Embryonic facial prominence (tissue), 1 donor: Measurements from ENCODE around the gene ZNF341.

ENCODE experiments used
- DNase-seq: peaks from one replicate; pipeline ENCODE4 v3.0.0-alpha.2; 2016; ENCODE audit errors: extremely low spot score

Gene ZNF341

GRCh38 chr20:33701629-33702450, 30.0 kb upstream of the ZNF341 start:
- no peak for DNase-seq

DNA sequence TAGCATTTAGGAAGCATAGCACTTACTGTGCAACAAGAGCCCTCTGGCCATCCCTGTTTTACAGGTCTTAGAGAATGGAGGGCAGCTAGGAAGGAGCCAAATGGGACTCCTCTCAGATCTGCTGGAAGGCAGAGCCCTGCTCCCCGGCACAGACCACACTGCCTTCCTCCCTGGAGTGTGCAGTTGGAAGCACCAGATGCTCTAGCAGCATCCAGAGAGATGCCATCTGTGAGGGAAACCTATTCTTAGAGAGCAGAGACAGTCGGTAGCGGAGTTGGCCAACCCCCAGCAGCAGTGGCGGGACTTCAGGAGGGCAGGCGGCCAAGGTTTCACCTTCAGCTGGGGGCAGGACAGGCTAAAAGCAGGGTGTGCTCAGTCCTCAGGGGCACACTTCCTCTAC, 28.9 kb upstream of the ZNF341 start:
- no peak for DNase-seq

DNA sequence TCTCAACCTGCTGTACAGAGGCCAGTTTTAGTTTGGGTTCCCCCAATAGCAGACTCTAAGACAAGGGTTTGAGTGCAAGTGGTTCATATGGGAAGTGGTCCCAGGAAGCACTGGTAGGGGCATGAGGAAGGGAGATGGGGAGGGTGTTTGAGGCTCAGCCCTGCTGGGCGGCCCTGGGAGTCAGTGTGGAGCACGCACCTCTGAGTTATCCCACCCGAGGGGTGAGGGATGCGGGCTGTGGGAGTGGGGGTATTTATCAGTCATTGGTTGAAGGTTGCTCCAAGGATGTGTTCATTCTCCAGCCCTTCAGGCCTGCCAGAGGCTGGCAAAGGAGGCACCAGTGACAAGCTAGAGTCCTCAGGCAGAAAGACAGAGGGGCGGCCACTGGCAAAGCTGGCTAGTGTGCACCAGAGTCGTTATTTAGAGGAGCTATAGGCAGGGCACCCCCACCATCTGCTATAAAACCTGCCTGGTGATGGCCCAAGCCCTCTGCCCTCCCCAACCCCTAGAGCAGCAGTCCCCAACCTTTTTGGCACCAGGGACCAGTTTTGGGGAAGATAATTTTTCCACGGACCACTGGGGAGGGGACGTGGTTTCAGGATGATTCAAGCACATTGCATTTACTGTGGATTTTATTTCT, 28.2 kb upstream of the ZNF341 start:
- no peak for DNase-seq

- no peak for DNase-seq
Observed at GRCh38 chr20:33704197-33704924, 27.4 kb upstream of the ZNF341 start.

GRCh38 chr20:33707668-33708067, 24.1 kb upstream of the ZNF341 start:
- DNase-seq, result no peak

GRCh38 chr20:33709398-33709797, 22.4 kb upstream of the ZNF341 start:
- no peak for DNase-seq

- no peak for DNase-seq
Observed at GRCh38 chr20:33709905-33710541, 21.8 kb upstream of the ZNF341 start.

DNA sequence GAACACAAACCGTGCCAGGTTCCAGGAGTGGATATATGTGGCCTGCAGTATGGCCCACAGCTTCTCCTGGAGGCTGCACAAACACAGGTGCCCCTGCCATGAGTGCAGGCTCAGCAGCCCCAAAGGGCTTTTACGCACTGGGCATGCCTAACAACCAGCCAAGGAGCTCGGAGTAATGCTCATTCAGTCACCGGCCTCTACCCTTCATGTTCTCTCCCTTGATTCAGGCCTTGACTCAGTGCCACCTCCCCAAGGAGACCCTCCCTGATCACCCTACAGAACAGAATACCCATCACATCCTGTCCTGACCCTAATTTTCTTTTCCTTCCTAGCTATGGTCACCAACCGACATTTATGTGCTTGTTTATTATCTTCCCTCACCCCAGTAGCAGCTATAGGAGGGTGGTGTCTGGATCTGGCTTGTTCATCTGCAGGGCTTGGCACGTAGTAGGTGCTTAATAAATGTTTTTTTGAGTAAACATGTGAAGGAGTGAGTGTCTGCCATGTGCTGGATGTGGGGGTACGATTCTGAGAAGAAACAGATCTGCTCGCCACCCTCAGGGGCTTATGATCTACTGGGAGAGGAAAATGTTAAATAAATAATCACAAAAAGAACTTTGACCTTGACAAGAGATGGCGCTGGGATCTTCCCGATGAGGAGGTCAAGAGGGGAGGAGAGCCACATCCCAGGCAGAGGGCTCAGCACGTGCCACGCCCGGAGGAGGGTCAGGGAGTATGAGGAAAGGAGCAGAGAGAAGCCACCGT, 20.9 kb upstream of the ZNF341 start:
- no peak for DNase-seq

DNA sequence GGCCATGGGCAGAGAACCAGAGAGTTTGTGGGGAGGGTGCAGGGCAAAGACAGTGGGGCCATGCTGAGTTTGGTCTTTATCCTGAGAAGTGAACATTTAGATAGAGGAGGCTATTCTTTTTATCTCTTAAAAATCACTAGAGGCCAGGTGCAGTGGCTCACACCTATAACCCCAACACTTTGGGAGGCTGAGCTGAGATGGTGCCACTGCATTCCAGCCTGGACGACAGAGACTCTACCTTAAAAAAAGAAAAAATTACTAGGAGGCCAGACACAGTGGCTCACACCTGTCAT, 20.4 kb upstream of the ZNF341 start:
- no peak for DNase-seq

GRCh38 chr20:33713865-33714367, 17.9 kb upstream of the ZNF341 start:
- no peak for DNase-seq

- no peak for DNase-seq
Observed at GRCh38 chr20:33716498-33716897, 15.3 kb upstream of the ZNF341 start.

GRCh38 chr20:33719277-33719988, 12.4 kb upstream of the ZNF341 start:
- no peak for DNase-seq

- peak; percentile 95 for DNase-seq
Observed at GRCh38 chr20:33719989-33720709, 11.6 kb upstream of the ZNF341 start, which contains the start of gene PXMP4. TSS of gene PXMP4 (minus strand) at chr20:33720310. CDS start at chr20:33720207, 103 bp downstream.

DNA sequence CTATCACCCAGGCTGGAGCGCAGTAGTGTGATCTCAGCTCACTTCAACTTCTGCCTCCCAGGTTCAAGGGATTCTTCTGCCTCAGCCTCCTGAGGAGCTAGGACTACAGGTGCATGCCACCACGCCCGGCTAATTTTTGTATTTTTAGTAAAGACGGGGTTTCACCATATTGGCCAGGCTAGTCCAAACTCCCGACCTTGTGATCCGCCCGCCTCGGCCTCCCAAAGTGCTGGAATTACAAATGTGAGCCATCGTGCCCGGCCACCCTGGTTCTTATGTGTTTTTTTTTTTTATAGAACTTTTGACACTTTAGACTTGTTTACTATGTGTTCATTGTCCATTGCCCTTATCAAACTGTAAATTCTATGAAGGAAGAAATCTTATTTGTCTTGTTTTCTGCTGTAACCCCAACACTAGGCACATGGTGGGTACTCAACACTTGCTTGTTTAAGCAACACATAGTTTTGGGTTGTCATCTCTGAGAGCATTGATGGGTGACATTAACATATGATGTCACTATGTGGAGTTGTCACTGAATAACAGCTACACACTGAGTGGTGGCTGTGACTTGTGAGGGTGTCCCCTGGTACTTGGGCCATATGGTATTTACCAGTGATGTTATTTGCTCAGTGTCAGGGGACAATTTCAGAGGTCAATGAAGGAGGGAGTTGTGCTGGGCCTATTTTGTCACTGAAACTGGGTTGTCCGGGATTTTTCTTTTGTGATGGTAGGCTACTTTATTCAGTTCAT, 10.2 kb upstream of the ZNF341 start:
- DNase-seq, result no peak

DNA sequence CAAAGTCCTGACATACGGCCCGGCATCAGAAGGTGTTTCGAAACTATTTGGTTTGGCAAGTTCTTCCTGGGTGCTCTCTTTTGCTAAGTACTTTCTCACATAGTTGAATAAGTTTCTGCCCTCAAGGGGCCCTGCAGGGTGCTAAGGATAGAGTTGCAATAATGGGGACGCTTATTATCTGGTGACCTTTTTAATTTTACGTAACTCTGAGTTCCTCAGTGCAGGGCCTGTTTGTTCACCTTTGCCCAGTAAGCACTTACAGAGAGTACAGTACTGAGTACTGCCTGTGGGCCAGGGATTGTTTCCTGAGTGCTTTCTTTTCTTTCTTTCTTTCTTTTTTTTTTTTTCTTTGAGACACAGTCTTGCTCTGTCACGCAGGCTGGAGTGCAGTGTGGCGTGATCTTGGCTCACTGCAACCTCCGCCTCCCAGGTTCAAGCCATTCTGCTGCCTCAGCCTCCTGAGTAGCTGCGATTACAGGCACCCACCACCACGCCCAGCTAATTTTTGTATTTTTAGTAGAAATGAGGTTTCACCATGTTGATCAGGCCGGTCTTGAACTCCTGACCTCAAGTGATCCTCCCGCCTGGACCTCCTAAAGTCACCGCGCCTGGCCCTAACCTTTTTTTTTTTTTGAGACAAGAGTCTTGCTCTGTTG, 7.2 kb upstream of the ZNF341 start:
- no peak for DNase-seq

GRCh38 chr20:33725607-33726264, 6.1 kb upstream of the ZNF341 start:
- DNase-seq, result no peak

GRCh38 chr20:33727115-33727479, 4.7 kb upstream of the ZNF341 start:
- DNase-seq, result no peak

GRCh38 chr20:33727806-33728205, 4.0 kb upstream of the ZNF341 start:
- DNase-seq, result no peak
